ENCODE results near the gene IL4. TPM values are rescaled to one million over a fixed set of nuclear protein-coding genes. Genes with fewer than 3 reads are reported as not detected.

IL4 gene
- total and polyA plus RNA-seq, 9 of the 15 experiments (the other 6 are each of a cell fraction or from before 2014, with no cell fraction given) = 0.22 to 0.62 TPM; not detected in 7

GRCh38 chr5:132651838-132652469, 21.8 kb upstream of the IL4 start (continued):
- peak; percentile 100 for TF ChIP-seq TAL1 (IDR thresholded peaks at IDR 0.05)
- TF ChIP-seq HDAC1 (IDR thresholded peaks at IDR 0.05) = peak; percentile 62 to 69; a peak in 2 of 4 replicates
- no peak for TF ChIP-seq FOXJ3 (CRISPR knock-in tag; IDR thresholded peaks at IDR 0.05)
- TF ChIP-seq ZNF316 (IDR thresholded peaks at IDR 0.05) = no peak
- no peak for TF ChIP-seq ZNF785 (CRISPR knock-in tag; IDR thresholded peaks at IDR 0.05)
- TF ChIP-seq NCOA2 (IDR thresholded peaks at IDR 0.05; ENCODE audit: partially characterized antibody in 2 of 2) = peak in 1 of 2 experiments; percentile 44
- TF ChIP-seq TOE1 (IDR thresholded peaks at IDR 0.05; ENCODE audit: borderline replicate concordance) = 0 out of 2 replicates have a peak, but pooled peaks have one; percentile 19
- TF ChIP-seq TOE1 (CRISPR knock-in tag; IDR thresholded peaks at IDR 0.05; ENCODE audit: borderline replicate concordance, low read depth) = no peak
- peak; percentile 59 for TF ChIP-seq TAF1 (IDR thresholded peaks at IDR 0.05; ENCODE audit: control insufficient read depth, extremely low read depth, insufficient read depth, low read length, severe bottlenecking)
- TF ChIP-seq KDM5B (IDR thresholded peaks at IDR 0.05; ENCODE audit: insufficient replicate concordance, low read depth, low read length) = no peak
- TF ChIP-seq CCAR2 (IDR thresholded peaks at IDR 0.05; ENCODE audit: low read depth, low read length) = no peak
- no peak for TF ChIP-seq PRPF4 (IDR thresholded peaks at IDR 0.05; ENCODE audit: insufficient read depth, low read depth, low read length, poor library complexity, severe bottlenecking)
- TF ChIP-seq TEAD1 (CRISPR knock-in tag; IDR thresholded peaks at IDR 0.05) = peak in 1 of 2 experiments; percentile 52; a peak in 1 of 4 replicates
- TF ChIP-seq SOX6 (IDR thresholded peaks at IDR 0.05) = peak; percentile 98
- TF ChIP-seq, protein P1, sequence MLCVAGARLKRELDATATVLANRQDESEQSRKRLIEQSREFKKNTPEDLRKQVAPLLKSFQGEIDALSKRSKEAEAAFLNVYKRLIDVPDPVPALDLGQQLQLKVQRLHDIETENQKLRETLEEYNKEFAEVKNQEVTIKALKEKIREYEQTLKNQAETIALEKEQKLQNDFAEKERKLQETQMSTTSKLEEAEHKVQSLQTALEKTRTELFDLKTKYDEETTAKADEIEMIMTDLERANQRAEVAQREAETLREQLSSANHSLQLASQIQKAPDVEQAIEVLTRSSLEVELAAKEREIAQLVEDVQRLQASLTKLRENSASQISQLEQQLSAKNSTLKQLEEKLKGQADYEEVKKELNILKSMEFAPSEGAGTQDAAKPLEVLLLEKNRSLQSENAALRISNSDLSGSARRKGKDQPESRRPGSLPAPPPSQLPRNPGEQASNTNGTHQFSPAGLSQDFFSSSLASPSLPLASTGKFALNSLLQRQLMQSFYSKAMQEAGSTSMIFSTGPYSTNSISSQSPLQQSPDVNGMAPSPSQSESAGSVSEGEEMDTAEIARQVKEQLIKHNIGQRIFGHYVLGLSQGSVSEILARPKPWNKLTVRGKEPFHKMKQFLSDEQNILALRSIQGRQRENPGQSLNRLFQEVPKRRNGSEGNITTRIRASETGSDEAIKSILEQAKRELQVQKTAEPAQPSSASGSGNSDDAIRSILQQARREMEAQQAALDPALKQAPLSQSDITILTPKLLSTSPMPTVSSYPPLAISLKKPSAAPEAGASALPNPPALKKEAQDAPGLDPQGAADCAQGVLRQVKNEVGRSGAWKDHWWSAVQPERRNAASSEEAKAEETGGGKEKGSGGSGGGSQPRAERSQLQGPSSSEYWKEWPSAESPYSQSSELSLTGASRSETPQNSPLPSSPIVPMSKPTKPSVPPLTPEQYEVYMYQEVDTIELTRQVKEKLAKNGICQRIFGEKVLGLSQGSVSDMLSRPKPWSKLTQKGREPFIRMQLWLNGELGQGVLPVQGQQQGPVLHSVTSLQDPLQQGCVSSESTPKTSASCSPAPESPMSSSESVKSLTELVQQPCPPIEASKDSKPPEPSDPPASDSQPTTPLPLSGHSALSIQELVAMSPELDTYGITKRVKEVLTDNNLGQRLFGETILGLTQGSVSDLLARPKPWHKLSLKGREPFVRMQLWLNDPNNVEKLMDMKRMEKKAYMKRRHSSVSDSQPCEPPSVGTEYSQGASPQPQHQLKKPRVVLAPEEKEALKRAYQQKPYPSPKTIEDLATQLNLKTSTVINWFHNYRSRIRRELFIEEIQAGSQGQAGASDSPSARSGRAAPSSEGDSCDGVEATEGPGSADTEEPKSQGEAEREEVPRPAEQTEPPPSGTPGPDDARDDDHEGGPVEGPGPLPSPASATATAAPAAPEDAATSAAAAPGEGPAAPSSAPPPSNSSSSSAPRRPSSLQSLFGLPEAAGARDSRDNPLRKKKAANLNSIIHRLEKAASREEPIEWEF (CRISPR knock-in tag; IDR thresholded peaks at IDR 0.05) = peak; percentile 62
- TF ChIP-seq CREM (IDR thresholded peaks at IDR 0.05; ENCODE audit: low read depth) = peak; percentile 64; the same call in 1 of the 2 replicates
- no peak for TF ChIP-seq PRMT5 (CRISPR knock-in tag; IDR thresholded peaks at IDR 0.05)
- TF ChIP-seq, protein P2, sequence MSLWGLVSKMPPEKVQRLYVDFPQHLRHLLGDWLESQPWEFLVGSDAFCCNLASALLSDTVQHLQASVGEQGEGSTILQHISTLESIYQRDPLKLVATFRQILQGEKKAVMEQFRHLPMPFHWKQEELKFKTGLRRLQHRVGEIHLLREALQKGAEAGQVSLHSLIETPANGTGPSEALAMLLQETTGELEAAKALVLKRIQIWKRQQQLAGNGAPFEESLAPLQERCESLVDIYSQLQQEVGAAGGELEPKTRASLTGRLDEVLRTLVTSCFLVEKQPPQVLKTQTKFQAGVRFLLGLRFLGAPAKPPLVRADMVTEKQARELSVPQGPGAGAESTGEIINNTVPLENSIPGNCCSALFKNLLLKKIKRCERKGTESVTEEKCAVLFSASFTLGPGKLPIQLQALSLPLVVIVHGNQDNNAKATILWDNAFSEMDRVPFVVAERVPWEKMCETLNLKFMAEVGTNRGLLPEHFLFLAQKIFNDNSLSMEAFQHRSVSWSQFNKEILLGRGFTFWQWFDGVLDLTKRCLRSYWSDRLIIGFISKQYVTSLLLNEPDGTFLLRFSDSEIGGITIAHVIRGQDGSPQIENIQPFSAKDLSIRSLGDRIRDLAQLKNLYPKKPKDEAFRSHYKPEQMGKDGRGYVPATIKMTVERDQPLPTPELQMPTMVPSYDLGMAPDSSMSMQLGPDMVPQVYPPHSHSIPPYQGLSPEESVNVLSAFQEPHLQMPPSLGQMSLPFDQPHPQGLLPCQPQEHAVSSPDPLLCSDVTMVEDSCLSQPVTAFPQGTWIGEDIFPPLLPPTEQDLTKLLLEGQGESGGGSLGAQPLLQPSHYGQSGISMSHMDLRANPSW (CRISPR knock-in tag; IDR thresholded peaks at IDR 0.05) = no peak
- no peak for TF ChIP-seq SREBF2 (CRISPR knock-in tag; IDR thresholded peaks at IDR 0.05)
- TF ChIP-seq FOSL1 (tag; conservative IDR thresholded peaks at IDR 0.05) = peak; percentile 55
- no peak for TF ChIP-seq ZNF77 (CRISPR knock-in tag; IDR thresholded peaks at IDR 0.05)
- TF ChIP-seq FOXA1 (IDR thresholded peaks at IDR 0.05; ENCODE audit: borderline replicate concordance) = no peak

All from K562 (cell line).